Neural cell (in vitro differentiated cells): ENCODE data around the gene DEPDC1. TPM values are rescaled to one million over a fixed set of nuclear protein-coding genes. Genes with fewer than 3 reads are reported as not detected.

ENCODE experiments used
- H2AFZ ChIP-seq: fragments of 200-600, 300-800 bp; sonication (generic), shearing (Covaris generic); 2 replicates; pipeline ENCODE4 v1.6.0; 2014; ENCODE audit warnings: low read depth, mild to moderate bottlenecking, antibody characterized with exemption, low read length, moderate library complexity
- H3F3A ChIP-seq: fragments of 200-600 bp; shearing (Covaris generic); 2 replicates; pipeline ENCODE4 v1.6.1; 2016; ENCODE audit warnings: mild to moderate bottlenecking, moderate library complexity, mixed read lengths, antibody characterized with exemption, low read length; ENCODE audit not compliant: insufficient read depth, poor library complexity, severe bottlenecking
- H3K27ac ChIP-seq: fragments of 200-600, 300-800 bp; sonication (generic), shearing (Covaris generic); 2 replicates; pipeline ENCODE4 v1.5.1; 2014; ENCODE audit warnings: mild to moderate bottlenecking, low read length, moderate library complexity
- H3K27me3 ChIP-seq: fragments of 300-800, 200-600 bp; sonication (generic), shearing (Covaris generic); 2 replicates; pipeline ENCODE4 v1.6.0; 2014; ENCODE audit warnings: mild to moderate bottlenecking, low read depth, low read length, moderate library complexity; ENCODE audit not compliant: insufficient read depth
- H3K36me3 ChIP-seq: fragments of 300-800, 200-600 bp; sonication (generic), shearing (Covaris generic); 2 replicates; pipeline ENCODE4 v1.5.1; 2014; ENCODE audit warnings: mild to moderate bottlenecking, antibody characterized with exemption, low read length, moderate library complexity; ENCODE audit not compliant: insufficient read depth
- H3K4me2 ChIP-seq: fragments of 300-800, 200-600 bp; sonication (generic), shearing (Covaris generic); 2 replicates; pipeline ENCODE4 v1.6.0; 2014; ENCODE audit warnings: mild to moderate bottlenecking, low read length
- H3K4me3 ChIP-seq: fragments of 300-800, 200-600 bp; sonication (generic), shearing (Covaris generic); 2 replicates; pipeline ENCODE4 v1.5.1; 2014; ENCODE audit warnings: mild to moderate bottlenecking, low read length, moderate library complexity
- H3K79me2 ChIP-seq: fragments of 200-600 bp; shearing (Covaris generic); replicated peaks from 2 replicates; pipeline ENCODE4 v1.6.0; 2014; ENCODE audit warnings: mild to moderate bottlenecking, low read length, moderate library complexity; ENCODE audit not compliant: insufficient read depth
- H3K9ac ChIP-seq: fragments of 300-800, 200-600 bp; sonication (generic), shearing (Covaris generic); 2 replicates; pipeline ENCODE4 v1.6.1; 2016; ENCODE audit warnings: mild to moderate bottlenecking, low read length, mixed read lengths
- H3K9me2 ChIP-seq: fragments of 200-600 bp; shearing (Covaris generic); 2 replicates; pipeline ENCODE4 v1.6.1; 2016; ENCODE audit warnings: mild to moderate bottlenecking, low read length, mixed read lengths; ENCODE audit not compliant: insufficient read depth
- H3K9me3 ChIP-seq: fragments of 200-600, 300-800 bp; sonication (generic), shearing (Covaris generic); 2 replicates; pipeline ENCODE4 v1.6.1; 2016; ENCODE audit warnings: mild to moderate bottlenecking, mixed run types, low read length, moderate library complexity, mixed read lengths
- H4K20me1 ChIP-seq: fragments of 200-600 bp; shearing (Covaris generic); 2 replicates; pipeline ENCODE4 v1.6.1; 2016; ENCODE audit warnings: mild to moderate bottlenecking, mixed run types; ENCODE audit not compliant: insufficient read depth
- CTCF ChIP-seq: fragments of 450-650 bp; IDR thresholded peaks from 2 replicates; pipeline ENCODE4 v1.5.1; 2014; ENCODE audit warnings: antibody characterized with exemption, mild to moderate bottlenecking, moderate library complexity; ENCODE audit not compliant: poor library complexity, severe bottlenecking
- EP300 ChIP-seq: fragments of 450-650 bp; conservative IDR thresholded peaks from 2 replicates; pipeline ENCODE4 v1.6.1; 2014; ENCODE audit warnings: antibody characterized with exemption, mild to moderate bottlenecking, moderate library complexity; ENCODE audit not compliant: poor library complexity, severe bottlenecking
- EZH2 ChIP-seq: fragments of 200-600, 300-800 bp; shearing (Covaris generic), sonication (generic); IDR thresholded peaks from 2 replicates; pipeline ENCODE4 v1.6.1; 2014; ENCODE audit warnings: antibody characterized with exemption, low read length, borderline replicate concordance, mild to moderate bottlenecking; ENCODE audit not compliant: insufficient read depth, poor library complexity, severe bottlenecking
- MXI1 ChIP-seq: fragments of 450-650 bp; conservative IDR thresholded peaks from 2 replicates; pipeline ENCODE4 v1.6.1; 2014; ENCODE audit warnings: antibody characterized with exemption, mild to moderate bottlenecking; ENCODE audit not compliant: poor library complexity, severe bottlenecking
- POLR2AphosphoS5 ChIP-seq: IDR thresholded peaks from 2 replicates; pipeline ENCODE4 v1.6.1; 2012
- RAD21 ChIP-seq: fragments of 450-650 bp; conservative IDR thresholded peaks from 2 replicates; pipeline ENCODE4 v1.6.1; 2014; ENCODE audit warnings: antibody characterized with exemption, mild to moderate bottlenecking, moderate library complexity
- REST ChIP-seq: IDR thresholded peaks from 2 replicates; pipeline ENCODE4 v1.6.1; 2012; ENCODE audit warnings: borderline replicate concordance
- SMC3 ChIP-seq: fragments of 450-650 bp; conservative IDR thresholded peaks from 2 replicates; pipeline ENCODE4 v1.6.1; 2014; ENCODE audit warnings: antibody characterized with exemption, mild to moderate bottlenecking, moderate library complexity; ENCODE audit not compliant: poor library complexity
- TAF1 ChIP-seq: IDR thresholded peaks from 2 replicates; pipeline ENCODE4 v1.6.1; 2012; ENCODE audit warnings: low read depth
- polyA plus RNA-seq: library from polyadenylated mRNA; depleted of rRNA; stranded (reverse); fragments of >200 nt; gene quantifications from 2 replicates; pipeline ENCODE4 v1.2.3, GENCODE V29; 2014

The DEPDC1 gene
- polyA plus RNA-seq, 1 donor from 2014 or later: 0.84 TPM

- Histone ChIP-seq H3K4me2 (no peak overlapping the region), H3K9me2 (no peaks in the 10 kb centered on the region), H3K27me3 (no peaks in the 10 kb centered on the region), H3K9me3 (no peaks in the 10 kb centered on the region), H3K36me3 (no peaks in the 10 kb centered on the region), H3K79me2 (no peaks in the 10 kb centered on the region), H3K4me3 (no peak overlapping the region), H2AFZ (no peak overlapping the region), H3K27ac (no peak overlapping the region), H4K20me1 (no peaks in the 10 kb centered on the region), H3F3A (no peaks in the 10 kb centered on the region), H3K9ac (no peak overlapping the region)
- TF ChIP-seq POLR2AphosphoS5 (no peak), RAD21 (no peak), SMC3 (no peak), CTCF (no peak), TAF1 (no peak), MXI1 (no peak), EP300 (no peak), EZH2 (no peak), REST (no peak)
Observed at GRCh38 chr1:68456202-68456601, 40.7 kb downstream of the DEPDC1 start.

GRCh38 chr1:68454534-68454933 lies 42.3 kb downstream of the DEPDC1 start:
- Histone ChIP-seq H3K4me2 (no peak overlapping the region), H3K9me2 (no peaks in the 10 kb centered on the region)

More at GRCh38 chr1:68454534-68454933, 42.3 kb downstream of the DEPDC1 start:
- H3K9ac ChIP-seq: no peak overlapping the region
- no peaks in the 10 kb centered on the region for H3F3A ChIP-seq
- H3K27me3 ChIP-seq: no peaks in the 10 kb centered on the region
- H2AFZ ChIP-seq: no peak overlapping the region
- no peak overlapping the region for H3K27ac ChIP-seq
- no peaks in the 10 kb centered on the region for H3K9me3 ChIP-seq
- H3K36me3 ChIP-seq: no peaks in the 10 kb centered on the region
- no peaks in the 10 kb centered on the region for H4K20me1 ChIP-seq
- no peak for TF ChIP-seq TAF1
- no peak for TF ChIP-seq MXI1
- no peak for TF ChIP-seq SMC3
- no peaks in the 10 kb centered on the region for H3K79me2 ChIP-seq
- no peak overlapping the region for H3K4me3 ChIP-seq
